NT2/D1 (cell line): Measurements from ENCODE around the gene EXOSC1.

Experiments used
- SUZ12 ChIP-seq: IDR thresholded peaks from 2 replicates; pipeline ENCODE4 v1.6.1; 2011; ENCODE audit not compliant: insufficient read length, insufficient read depth; ENCODE audit errors: extremely low read depth
- YY1 ChIP-seq: IDR thresholded peaks from 2 replicates; pipeline ENCODE4 v1.6.1; 2011; ENCODE audit not compliant: insufficient read length, insufficient read depth

DNA sequence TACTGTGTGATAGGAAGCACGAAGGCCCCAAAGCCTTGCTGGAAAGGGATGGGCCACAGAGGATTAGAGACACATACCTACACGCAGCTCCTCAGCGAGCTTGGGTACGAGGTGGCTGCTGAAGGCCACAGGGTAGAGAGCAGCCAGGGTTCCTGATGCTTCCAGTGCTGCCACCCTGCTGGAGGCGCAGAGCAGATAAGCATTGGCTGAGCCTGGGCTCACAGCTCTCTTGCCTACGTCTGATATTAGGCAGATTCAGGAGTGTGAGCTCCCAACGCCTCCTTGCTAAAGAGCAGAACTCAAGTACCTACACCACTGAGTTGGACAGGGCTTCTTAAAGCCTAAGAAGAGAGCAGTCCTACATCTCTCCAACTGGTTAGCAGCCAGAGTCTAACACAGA, 20.2 kb upstream of the EXOSC1 start:
- TF ChIP-seq YY1 = no peak
- no peak for TF ChIP-seq SUZ12
